GM23248 (cell line): Measurements from ENCODE around the gene CDK2.

ENCODE experiments used
- EZH2 ChIP-seq: fragments of 200-600 bp; sonication (generic); IDR thresholded peaks from 2 replicates; pipeline ENCODE4 v1.6.1; 2018; ENCODE audit warnings: antibody characterized with exemption, mild to moderate bottlenecking; ENCODE audit not compliant: insufficient read depth, poor library complexity, severe bottlenecking
- EZH2phosphoT487 ChIP-seq: fragments of 200-600 bp; sonication (generic); IDR thresholded peaks from 2 replicates; pipeline ENCODE4 v1.6.1; 2018; ENCODE audit warnings: antibody characterized with exemption, moderate library complexity, mild to moderate bottlenecking, low read depth; ENCODE audit not compliant: insufficient read depth

DNA sequence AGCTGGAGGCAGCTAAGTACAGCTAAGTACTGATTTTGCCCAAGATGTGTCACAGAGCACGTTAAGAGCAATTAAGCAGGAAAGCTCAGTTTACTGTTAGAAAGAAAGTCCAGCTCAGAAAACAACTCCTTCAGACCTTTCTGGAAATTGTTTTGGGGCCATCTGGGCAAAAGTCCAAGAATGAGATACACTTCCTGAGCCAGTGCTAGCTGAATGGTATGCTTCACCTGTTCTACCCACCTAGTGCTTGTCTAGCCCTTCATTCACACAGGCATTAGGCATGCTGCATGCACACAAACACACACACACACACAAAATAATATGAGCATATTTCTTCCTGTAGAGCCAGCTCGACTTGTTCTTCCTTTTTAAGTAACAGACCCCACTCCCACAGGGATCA is 47.6 kb downstream of the CDK2 start:
- TF ChIP-seq EZH2 (no peak), EZH2phosphoT487 (no peak)
